ENCODE results near the gene NHLH1.

DNA sequence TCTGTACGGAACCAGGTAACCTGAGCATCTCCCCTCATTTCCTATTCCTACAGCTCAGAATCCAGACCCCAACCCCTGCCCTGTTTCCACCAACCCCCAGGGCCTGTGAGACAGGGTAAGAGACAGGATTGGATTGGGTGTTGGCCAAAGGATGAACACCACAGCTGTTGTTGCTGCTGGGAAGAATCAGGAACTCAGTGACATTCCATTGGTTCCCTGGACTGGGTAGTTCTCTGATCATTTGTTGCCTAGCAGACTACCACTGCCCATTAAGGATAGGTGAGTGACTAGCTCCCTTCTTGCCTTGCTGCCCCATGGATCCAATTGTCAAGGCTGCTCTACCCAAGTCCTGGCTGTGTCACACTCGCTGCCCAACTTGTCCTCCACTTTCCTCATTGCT lies 13.6 kb upstream of the NHLH1 start:
- TF ChIP-seq, protein P1, sequence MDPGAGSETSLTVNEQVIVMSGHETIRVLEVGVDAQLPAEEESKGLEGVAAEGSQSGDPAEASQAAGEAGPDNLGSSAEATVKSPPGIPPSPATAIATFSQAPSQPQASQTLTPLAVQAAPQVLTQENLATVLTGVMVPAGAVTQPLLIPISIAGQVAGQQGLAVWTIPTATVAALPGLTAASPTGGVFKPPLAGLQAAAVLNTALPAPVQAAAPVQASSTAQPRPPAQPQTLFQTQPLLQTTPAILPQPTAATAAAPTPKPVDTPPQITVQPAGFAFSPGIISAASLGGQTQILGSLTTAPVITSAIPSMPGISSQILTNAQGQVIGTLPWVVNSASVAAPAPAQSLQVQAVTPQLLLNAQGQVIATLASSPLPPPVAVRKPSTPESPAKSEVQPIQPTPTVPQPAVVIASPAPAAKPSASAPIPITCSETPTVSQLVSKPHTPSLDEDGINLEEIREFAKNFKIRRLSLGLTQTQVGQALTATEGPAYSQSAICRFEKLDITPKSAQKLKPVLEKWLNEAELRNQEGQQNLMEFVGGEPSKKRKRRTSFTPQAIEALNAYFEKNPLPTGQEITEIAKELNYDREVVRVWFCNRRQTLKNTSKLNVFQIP (CRISPR knock-in tag; IDR thresholded peaks at IDR 0.05; ENCODE audit: borderline replicate concordance, low read depth): no peak
- no peak for TF ChIP-seq ZFP3 (CRISPR knock-in tag; IDR thresholded peaks at IDR 0.05)
- no peak for TF ChIP-seq OSR1 (CRISPR knock-in tag; IDR thresholded peaks at IDR 0.05)
- no peak for TF ChIP-seq TOX (CRISPR knock-in tag; IDR thresholded peaks at IDR 0.05; ENCODE audit: borderline replicate concordance)
- TF ChIP-seq, protein P2, sequence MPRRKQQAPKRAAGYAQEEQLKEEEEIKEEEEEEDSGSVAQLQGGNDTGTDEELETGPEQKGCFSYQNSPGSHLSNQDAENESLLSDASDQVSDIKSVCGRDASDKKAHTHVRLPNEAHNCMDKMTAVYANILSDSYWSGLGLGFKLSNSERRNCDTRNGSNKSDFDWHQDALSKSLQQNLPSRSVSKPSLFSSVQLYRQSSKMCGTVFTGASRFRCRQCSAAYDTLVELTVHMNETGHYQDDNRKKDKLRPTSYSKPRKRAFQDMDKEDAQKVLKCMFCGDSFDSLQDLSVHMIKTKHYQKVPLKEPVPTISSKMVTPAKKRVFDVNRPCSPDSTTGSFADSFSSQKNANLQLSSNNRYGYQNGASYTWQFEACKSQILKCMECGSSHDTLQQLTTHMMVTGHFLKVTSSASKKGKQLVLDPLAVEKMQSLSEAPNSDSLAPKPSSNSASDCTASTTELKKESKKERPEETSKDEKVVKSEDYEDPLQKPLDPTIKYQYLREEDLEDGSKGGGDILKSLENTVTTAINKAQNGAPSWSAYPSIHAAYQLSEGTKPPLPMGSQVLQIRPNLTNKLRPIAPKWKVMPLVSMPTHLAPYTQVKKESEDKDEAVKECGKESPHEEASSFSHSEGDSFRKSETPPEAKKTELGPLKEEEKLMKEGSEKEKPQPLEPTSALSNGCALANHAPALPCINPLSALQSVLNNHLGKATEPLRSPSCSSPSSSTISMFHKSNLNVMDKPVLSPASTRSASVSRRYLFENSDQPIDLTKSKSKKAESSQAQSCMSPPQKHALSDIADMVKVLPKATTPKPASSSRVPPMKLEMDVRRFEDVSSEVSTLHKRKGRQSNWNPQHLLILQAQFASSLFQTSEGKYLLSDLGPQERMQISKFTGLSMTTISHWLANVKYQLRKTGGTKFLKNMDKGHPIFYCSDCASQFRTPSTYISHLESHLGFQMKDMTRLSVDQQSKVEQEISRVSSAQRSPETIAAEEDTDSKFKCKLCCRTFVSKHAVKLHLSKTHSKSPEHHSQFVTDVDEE (CRISPR knock-in tag; IDR thresholded peaks at IDR 0.05): no peak
- TF ChIP-seq, protein P3, sequence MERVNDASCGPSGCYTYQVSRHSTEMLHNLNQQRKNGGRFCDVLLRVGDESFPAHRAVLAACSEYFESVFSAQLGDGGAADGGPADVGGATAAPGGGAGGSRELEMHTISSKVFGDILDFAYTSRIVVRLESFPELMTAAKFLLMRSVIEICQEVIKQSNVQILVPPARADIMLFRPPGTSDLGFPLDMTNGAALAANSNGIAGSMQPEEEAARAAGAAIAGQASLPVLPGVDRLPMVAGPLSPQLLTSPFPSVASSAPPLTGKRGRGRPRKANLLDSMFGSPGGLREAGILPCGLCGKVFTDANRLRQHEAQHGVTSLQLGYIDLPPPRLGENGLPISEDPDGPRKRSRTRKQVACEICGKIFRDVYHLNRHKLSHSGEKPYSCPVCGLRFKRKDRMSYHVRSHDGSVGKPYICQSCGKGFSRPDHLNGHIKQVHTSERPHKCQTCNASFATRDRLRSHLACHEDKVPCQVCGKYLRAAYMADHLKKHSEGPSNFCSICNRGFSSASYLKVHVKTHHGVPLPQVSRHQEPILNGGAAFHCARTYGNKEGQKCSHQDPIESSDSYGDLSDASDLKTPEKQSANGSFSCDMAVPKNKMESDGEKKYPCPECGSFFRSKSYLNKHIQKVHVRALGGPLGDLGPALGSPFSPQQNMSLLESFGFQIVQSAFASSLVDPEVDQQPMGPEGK (CRISPR knock-in tag; IDR thresholded peaks at IDR 0.05; ENCODE audit: borderline replicate concordance): no peak
- no peak for TF ChIP-seq BACH2 (CRISPR knock-in tag; IDR thresholded peaks at IDR 0.05; ENCODE audit: borderline replicate concordance)
- TF ChIP-seq ISL1 (CRISPR knock-in tag; IDR thresholded peaks at IDR 0.05): no peak

Measured in SK-N-SH treated with all-trans-retinoic acid at 6 μM for 48 hours (cell line).